Forelimb muscle (tissue), 1 donor: Measurements from ENCODE around the gene MAGEA10. TPM values are rescaled to one million over a fixed set of nuclear protein-coding genes. Genes with fewer than 3 reads are reported as not detected.

Experiments used
- polyA plus RNA-seq: library from polyadenylated mRNA; unstranded; fragments of 120-200 nt; gene quantifications from one replicate; pipeline ENCODE4 v1.2.1, GENCODE V29; 2013; ENCODE audit not compliant: insufficient read length

MAGEA10 gene
- polyA plus RNA-seq, 1 donor = not detected

Other genes with a start within 250 kb of the MAGEA10 start
- not detected for gene MAGEA4, start 225.7 kb downstream of the MAGEA10 start, polyA plus RNA-seq
- 51.0 TPM for gene GABRE, start 163.9 kb downstream of the MAGEA10 start, polyA plus RNA-seq